WTC11 (cell line): ENCODE results near the gene KLHDC8A. TPM values are rescaled to one million over a fixed set of nuclear protein-coding genes. Genes with fewer than 3 reads are reported as not detected.

ENCODE experiments used
- ATAC-seq: fragments of 200-7000 bp; cut with Tn5 transposase; 2 replicates; pipeline ENCODE4 v1.10.0; 2021; ENCODE audit warnings: mild to moderate bottlenecking, moderate library complexity
- CTCF ChIA-PET: fragments of 300-600 bp; sonication (Branson Sonifier 250); formaldehyde crosslinking; loops from one replicate; lab custom pipeline; 2021; ENCODE audit warnings: antibody characterized with exemption; lab: Charles Lee
- POLR2A ChIA-PET: fragments of 350-600 bp; sonication (Branson Sonifier 250); formaldehyde crosslinking; loops from one replicate; lab custom pipeline; 2021; ENCODE audit warnings: antibody characterized with exemption; lab: Charles Lee
- DNase-seq: peaks from one replicate; pipeline ENCODE4 v3.0.0; 2021; ENCODE audit warnings: low spot score
- H3K27ac Mint-ChIP-seq: 2 replicates; pipeline ENCODE4 v1.8.0; 2021; ENCODE audit warnings: mixed read lengths
- H3K27me3 Mint-ChIP-seq: 2 replicates; pipeline ENCODE4 v1.8.0; 2021; ENCODE audit warnings: low read depth, mild to moderate bottlenecking, moderate library complexity, mixed read lengths
- H3K36me3 Mint-ChIP-seq: 2 replicates; pipeline ENCODE4 v1.8.0; 2021; ENCODE audit warnings: mixed read lengths
- H3K4me1 Mint-ChIP-seq: 2 replicates; pipeline ENCODE4 v1.8.0; 2022; ENCODE audit warnings: mixed read lengths
- H3K4me3 Mint-ChIP-seq: 2 replicates; pipeline ENCODE4 v1.8.0; 2021; ENCODE audit warnings: mild to moderate bottlenecking, moderate library complexity, mixed read lengths
- H3K9me3 Mint-ChIP-seq: 2 replicates; pipeline ENCODE4 v1.8.0; 2021; ENCODE audit warnings: mixed read lengths
- ATF1 ChIP-seq: sonication (generic); formaldehyde crosslinking; IDR thresholded peaks from 2 replicates; pipeline ENCODE4 v1.8.1; 2023; ENCODE audit warnings: mild to moderate bottlenecking, moderate library complexity, missing genetic modification reagents
- ATF3 ChIP-seq: sonication (generic); formaldehyde crosslinking; conservative IDR thresholded peaks from 2 replicates; pipeline ENCODE4 v1.8.1; 2022; ENCODE audit warnings: mild to moderate bottlenecking, missing genetic modification reagents
- CREB1 ChIP-seq: sonication (generic); formaldehyde crosslinking; IDR thresholded peaks from 2 replicates; pipeline ENCODE4 v1.8.0; 2023; ENCODE audit warnings: mild to moderate bottlenecking, missing genetic modification reagents
- ETV6 ChIP-seq: sonication (generic); formaldehyde crosslinking; IDR thresholded peaks from 2 replicates; pipeline ENCODE4 v1.8.1; 2022; ENCODE audit warnings: mild to moderate bottlenecking, missing genetic modification reagents
- FOXK1 ChIP-seq: sonication (generic); formaldehyde crosslinking; IDR thresholded peaks from 2 replicates; pipeline ENCODE4 v1.8.0; 2022; ENCODE audit warnings: mild to moderate bottlenecking, moderate library complexity, missing genetic modification reagents
- NR1H2 ChIP-seq: sonication (generic); formaldehyde crosslinking; IDR thresholded peaks from 2 replicates; pipeline ENCODE4 v1.9.0; 2021; ENCODE audit warnings: mild to moderate bottlenecking, moderate library complexity, missing genetic modification reagents
- NR3C1 ChIP-seq: sonication (generic); formaldehyde crosslinking; conservative IDR thresholded peaks from 2 replicates; pipeline ENCODE4 v1.8.1; 2023; ENCODE audit warnings: low read depth, mild to moderate bottlenecking, missing genetic modification reagents
- OVOL2 ChIP-seq: fragments of 250-450 bp; sonication (Bioruptor Pico); IDR thresholded peaks from 2 replicates; pipeline ENCODE4 v1.9.0; 2021; ENCODE audit warnings: mild to moderate bottlenecking, borderline replicate concordance
- TEAD4 ChIP-seq: sonication (generic); formaldehyde crosslinking; IDR thresholded peaks from 2 replicates; pipeline ENCODE4 v1.8.0; 2022; ENCODE audit warnings: mild to moderate bottlenecking, missing genetic modification reagents
- TP53 ChIP-seq: sonication (generic); formaldehyde crosslinking; IDR thresholded peaks from 2 replicates; pipeline ENCODE4 v1.8.1; 2023; ENCODE audit warnings: mild to moderate bottlenecking, missing genetic modification reagents
- ZNF121 ChIP-seq: sonication (generic); formaldehyde crosslinking; IDR thresholded peaks from 2 replicates; pipeline ENCODE4 v1.8.0; 2023; ENCODE audit warnings: missing genetic modification reagents
- ZNF396 ChIP-seq: fragments of 250-450 bp; sonication (Bioruptor Pico); IDR thresholded peaks from 2 replicates; pipeline ENCODE4 v1.8.0; 2021; ENCODE audit warnings: mild to moderate bottlenecking, moderate library complexity, borderline replicate concordance
- ZNF512 ChIP-seq: sonication (generic); formaldehyde crosslinking; IDR thresholded peaks from 2 replicates; pipeline ENCODE4 v1.8.1; 2022; ENCODE audit warnings: missing genetic modification reagents, borderline replicate concordance
- total RNA-seq: library from RNA; stranded (reverse); gene quantifications from 3 replicates; pipeline ENCODE4 v1.2.3, GENCODE V29; 2021
- TF ChIP-seq, protein P1 (sequence below): sonication (generic); formaldehyde crosslinking; conservative IDR thresholded peaks from 2 replicates; pipeline ENCODE4 v1.8.1; 2023; ENCODE audit warnings: mild to moderate bottlenecking, low read depth, missing genetic modification reagents, moderate library complexity
- TF ChIP-seq, protein P2 (sequence below): sonication (generic); formaldehyde crosslinking; IDR thresholded peaks from 2 replicates; pipeline ENCODE4 v1.8.1; 2023; ENCODE audit warnings: mild to moderate bottlenecking, missing genetic modification reagents, moderate library complexity
- TF ChIP-seq, protein P3 (sequence below): fragments of 250-450 bp; sonication (Bioruptor Pico); IDR thresholded peaks from 2 replicates; pipeline ENCODE4 v2.1.2; 2022; ENCODE audit warnings: mild to moderate bottlenecking, moderate library complexity
- TF ChIP-seq, protein P4 (sequence below): sonication (generic); formaldehyde crosslinking; IDR thresholded peaks from 2 replicates; pipeline ENCODE4 v1.8.1; 2023; ENCODE audit warnings: mild to moderate bottlenecking, missing genetic modification reagents, moderate library complexity
- TF ChIP-seq, protein P5 (sequence below): sonication (generic); formaldehyde crosslinking; IDR thresholded peaks from 2 replicates; pipeline ENCODE4 v1.8.0; 2022; ENCODE audit warnings: mild to moderate bottlenecking, missing genetic modification reagents
- TF ChIP-seq, protein P6 (sequence below): sonication (generic); formaldehyde crosslinking; IDR thresholded peaks from 2 replicates; pipeline ENCODE4 v1.8.1; 2023; ENCODE audit warnings: mild to moderate bottlenecking, moderate library complexity, missing genetic modification reagents

The KLHDC8A gene
- total RNA-seq, 1 experiment from 2014 or later: 1.7 TPM

GRCh38 chr1:205286335-205286950 is 70.3 kb downstream of the KLHDC8A start:
- ATAC-seq (no peak), DNase-seq (no peak)
- H3K4me3 Mint-ChIP-seq: no peak overlapping the region
- CTCF ChIA-PET: interaction anchor here (1.0 to 2.7 kb wide), 3 partner anchors 12 to 15 kb away, joined by 3 to 45 read pairs (median 5); no protein-coding TSS in a partner anchor
- peaks cover 49% of the 10 kb centered on the region for H3K4me1 Mint-ChIP-seq
- TF ChIP-seq ATF3 (CRISPR knock-in tag) (no peak), TEAD4 (no peak), ZNF121 (CRISPR knock-in tag) (no peak), FOXK1 (CRISPR knock-in tag) (no peak), OVOL2 (no peak), ATF1 (CRISPR knock-in tag) (no peak), NR3C1 (CRISPR knock-in tag) (no peak), CREB1 (CRISPR knock-in tag) (no peak), ZNF512 (CRISPR knock-in tag) (no peak), ZNF396 (CRISPR knock-in tag) (no peak), ETV6 (CRISPR knock-in tag) (no peak), NR1H2 (CRISPR knock-in tag) (no peak), TP53 (CRISPR knock-in tag) (no peak)
- TF ChIP-seq, protein P1, sequence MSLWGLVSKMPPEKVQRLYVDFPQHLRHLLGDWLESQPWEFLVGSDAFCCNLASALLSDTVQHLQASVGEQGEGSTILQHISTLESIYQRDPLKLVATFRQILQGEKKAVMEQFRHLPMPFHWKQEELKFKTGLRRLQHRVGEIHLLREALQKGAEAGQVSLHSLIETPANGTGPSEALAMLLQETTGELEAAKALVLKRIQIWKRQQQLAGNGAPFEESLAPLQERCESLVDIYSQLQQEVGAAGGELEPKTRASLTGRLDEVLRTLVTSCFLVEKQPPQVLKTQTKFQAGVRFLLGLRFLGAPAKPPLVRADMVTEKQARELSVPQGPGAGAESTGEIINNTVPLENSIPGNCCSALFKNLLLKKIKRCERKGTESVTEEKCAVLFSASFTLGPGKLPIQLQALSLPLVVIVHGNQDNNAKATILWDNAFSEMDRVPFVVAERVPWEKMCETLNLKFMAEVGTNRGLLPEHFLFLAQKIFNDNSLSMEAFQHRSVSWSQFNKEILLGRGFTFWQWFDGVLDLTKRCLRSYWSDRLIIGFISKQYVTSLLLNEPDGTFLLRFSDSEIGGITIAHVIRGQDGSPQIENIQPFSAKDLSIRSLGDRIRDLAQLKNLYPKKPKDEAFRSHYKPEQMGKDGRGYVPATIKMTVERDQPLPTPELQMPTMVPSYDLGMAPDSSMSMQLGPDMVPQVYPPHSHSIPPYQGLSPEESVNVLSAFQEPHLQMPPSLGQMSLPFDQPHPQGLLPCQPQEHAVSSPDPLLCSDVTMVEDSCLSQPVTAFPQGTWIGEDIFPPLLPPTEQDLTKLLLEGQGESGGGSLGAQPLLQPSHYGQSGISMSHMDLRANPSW (CRISPR knock-in tag): no peak
- TF ChIP-seq, protein P2, sequence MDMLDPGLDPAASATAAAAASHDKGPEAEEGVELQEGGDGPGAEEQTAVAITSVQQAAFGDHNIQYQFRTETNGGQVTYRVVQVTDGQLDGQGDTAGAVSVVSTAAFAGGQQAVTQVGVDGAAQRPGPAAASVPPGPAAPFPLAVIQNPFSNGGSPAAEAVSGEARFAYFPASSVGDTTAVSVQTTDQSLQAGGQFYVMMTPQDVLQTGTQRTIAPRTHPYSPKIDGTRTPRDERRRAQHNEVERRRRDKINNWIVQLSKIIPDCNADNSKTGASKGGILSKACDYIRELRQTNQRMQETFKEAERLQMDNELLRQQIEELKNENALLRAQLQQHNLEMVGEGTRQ: no peak
- TF ChIP-seq, protein P3, sequence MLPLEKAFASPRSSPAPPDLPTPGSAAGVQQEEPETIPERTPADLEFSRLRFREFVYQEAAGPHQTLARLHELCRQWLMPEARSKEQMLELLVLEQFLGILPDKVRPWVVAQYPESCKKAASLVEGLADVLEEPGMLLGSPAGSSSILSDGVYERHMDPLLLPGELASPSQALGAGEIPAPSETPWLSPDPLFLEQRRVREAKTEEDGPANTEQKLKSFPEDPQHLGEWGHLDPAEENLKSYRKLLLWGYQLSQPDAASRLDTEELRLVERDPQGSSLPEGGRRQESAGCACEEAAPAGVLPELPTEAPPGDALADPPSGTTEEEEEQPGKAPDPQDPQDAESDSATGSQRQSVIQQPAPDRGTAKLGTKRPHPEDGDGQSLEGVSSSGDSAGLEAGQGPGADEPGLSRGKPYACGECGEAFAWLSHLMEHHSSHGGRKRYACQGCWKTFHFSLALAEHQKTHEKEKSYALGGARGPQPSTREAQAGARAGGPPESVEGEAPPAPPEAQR: no peak
- TF ChIP-seq, protein P4, sequence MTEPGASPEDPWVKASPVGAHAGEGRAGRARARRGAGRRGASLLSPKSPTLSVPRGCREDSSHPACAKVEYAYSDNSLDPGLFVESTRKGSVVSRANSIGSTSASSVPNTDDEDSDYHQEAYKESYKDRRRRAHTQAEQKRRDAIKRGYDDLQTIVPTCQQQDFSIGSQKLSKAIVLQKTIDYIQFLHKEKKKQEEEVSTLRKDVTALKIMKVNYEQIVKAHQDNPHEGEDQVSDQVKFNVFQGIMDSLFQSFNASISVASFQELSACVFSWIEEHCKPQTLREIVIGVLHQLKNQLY (CRISPR knock-in tag): no peak
- TF ChIP-seq, protein P5, sequence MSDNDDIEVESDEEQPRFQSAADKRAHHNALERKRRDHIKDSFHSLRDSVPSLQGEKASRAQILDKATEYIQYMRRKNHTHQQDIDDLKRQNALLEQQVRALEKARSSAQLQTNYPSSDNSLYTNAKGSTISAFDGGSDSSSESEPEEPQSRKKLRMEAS (CRISPR knock-in tag): no peak
- TF ChIP-seq, protein P6, sequence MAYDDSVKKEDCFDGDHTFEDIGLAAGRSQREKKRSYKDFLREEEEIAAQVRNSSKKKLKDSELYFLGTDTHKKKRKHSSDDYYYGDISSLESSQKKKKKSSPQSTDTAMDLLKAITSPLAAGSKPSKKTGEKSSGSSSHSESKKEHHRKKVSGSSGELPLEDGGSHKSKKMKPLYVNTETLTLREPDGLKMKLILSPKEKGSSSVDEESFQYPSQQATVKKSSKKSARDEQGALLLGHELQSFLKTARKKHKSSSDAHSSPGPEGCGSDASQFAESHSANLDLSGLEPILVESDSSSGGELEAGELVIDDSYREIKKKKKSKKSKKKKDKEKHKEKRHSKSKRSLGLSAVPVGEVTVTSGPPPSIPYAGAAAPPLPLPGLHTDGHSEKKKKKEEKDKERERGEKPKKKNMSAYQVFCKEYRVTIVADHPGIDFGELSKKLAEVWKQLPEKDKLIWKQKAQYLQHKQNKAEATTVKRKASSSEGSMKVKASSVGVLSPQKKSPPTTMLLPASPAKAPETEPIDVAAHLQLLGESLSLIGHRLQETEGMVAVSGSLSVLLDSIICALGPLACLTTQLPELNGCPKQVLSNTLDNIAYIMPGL (CRISPR knock-in tag): no peak
- H3K36me3 Mint-ChIP-seq: no peaks in the 10 kb centered on the region
- no peaks in the 10 kb centered on the region for H3K27me3 Mint-ChIP-seq
- H3K9me3 Mint-ChIP-seq: no peaks in the 10 kb centered on the region
- POLR2A ChIA-PET: interaction anchor here (2.9 to 3.3 kb wide), 2 partner anchors 8 to 13 kb away, joined by 33 to 54 read pairs; no protein-coding TSS in a partner anchor
- H3K27ac Mint-ChIP-seq: no peak overlapping the region; the same call in 1 of the 2 replicates

Other genes with a start within 250 kb of the KLHDC8A start
- 18.5 to 23.8 TPM (median 20.1 TPM) in 3 replicates for gene RBBP5, start 234.9 kb downstream of the KLHDC8A start, total RNA-seq
- gene DSTYK, start 145.2 kb downstream of the KLHDC8A start, total RNA-seq: 10.3 to 11.6 TPM (median 11.0 TPM) in 3 replicates
- gene TMCC2, start 129.0 kb downstream of the KLHDC8A start, total RNA-seq: 9.5 to 11.2 TPM (median 11.2 TPM) in 3 replicates
- 8.7 to 10.8 TPM (median 10.8 TPM) in 3 replicates for gene NUAK2, start 35.2 kb downstream of the KLHDC8A start, total RNA-seq
- gene LEMD1, start 65.1 kb upstream of the KLHDC8A start, total RNA-seq: 14.7 to 26.3 TPM (median 15.3 TPM) in 3 replicates
- 5.2 to 9.8 TPM (median 5.3 TPM) in 3 replicates for gene BLACAT1, start 99.1 kb upstream of the KLHDC8A start, total RNA-seq
- 62.1 to 71.9 TPM (median 64.7 TPM) in 3 replicates for gene CDK18, start 147.7 kb upstream of the KLHDC8A start, total RNA-seq